ENCODE results near the gene SMC4.

The SMC4 gene

DNA sequence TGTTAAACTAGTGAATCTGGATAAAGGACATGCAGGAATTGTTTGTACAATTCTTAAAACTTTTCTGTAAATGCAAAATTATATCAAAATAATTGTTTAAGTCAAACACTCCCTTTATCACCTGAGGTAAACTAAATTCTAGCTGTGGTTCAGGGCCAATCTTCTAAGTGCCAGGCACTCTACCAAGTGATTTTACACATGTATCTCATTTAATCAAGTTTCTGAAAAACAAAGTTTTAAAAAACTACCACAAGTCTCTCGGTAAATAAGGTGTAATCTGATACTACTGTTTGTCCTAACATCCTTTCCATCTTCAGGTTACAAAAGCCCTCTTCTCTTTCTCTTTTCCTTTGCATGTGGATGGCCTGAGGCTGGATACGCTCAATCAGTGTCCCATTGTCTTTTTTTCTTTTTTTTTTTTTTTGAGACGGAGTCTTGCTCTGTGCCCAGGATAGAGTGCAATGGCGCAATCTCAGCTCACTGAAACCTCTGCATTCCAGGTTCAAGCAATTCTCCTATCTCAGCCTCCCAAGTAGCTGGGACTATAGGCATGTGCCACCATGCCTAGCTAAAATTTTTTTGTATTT lies 19.7 kb upstream of the SMC4 start:
- Histone ChIP-seq H3K4me1 (ENCODE audit: insufficient read depth, low read length) (peaks cover 7% of the 10 kb centered on the region; the same call in 1 of the 2 replicates), H3K9ac (ENCODE audit: low read depth, low read length) (no peak overlapping the region), H3K9me3 (ENCODE audit: control insufficient read depth, insufficient read depth, low read length) (no peaks in the 10 kb centered on the region), H3K36me3 (ENCODE audit: insufficient read depth, low read length) (no peaks in the 10 kb centered on the region)

- Histone ChIP-seq H3K9ac (ENCODE audit: low read depth, low read length) (no peak overlapping the region), H3K9me3 (ENCODE audit: control insufficient read depth, insufficient read depth, low read length) (no peaks in the 10 kb centered on the region), H3K36me3 (ENCODE audit: insufficient read depth, low read length) (no peaks in the 10 kb centered on the region), H3K4me1 (ENCODE audit: insufficient read depth, low read length) (peaks cover 12% of the 10 kb centered on the region; the same call in 1 of the 2 replicates)
Measured at GRCh38 chr3:160381470-160381869, 18.0 kb upstream of the SMC4 start.

- Histone ChIP-seq H3K4me1 (ENCODE audit: insufficient read depth, low read length) (peaks cover 12% of the 10 kb centered on the region; the same call in 1 of the 2 replicates), H3K36me3 (ENCODE audit: insufficient read depth, low read length) (no peaks in the 10 kb centered on the region), H3K9ac (ENCODE audit: low read depth, low read length) (no peak overlapping the region), H3K9me3 (ENCODE audit: control insufficient read depth, insufficient read depth, low read length) (no peaks in the 10 kb centered on the region)
Measured at GRCh38 chr3:160384639-160385318, 14.7 kb upstream of the SMC4 start.

- H3K4me1 ChIP-seq (ENCODE audit: insufficient read depth, low read length), result no peaks in the 10 kb centered on the region
- no peaks in the 10 kb centered on the region for H3K36me3 ChIP-seq (ENCODE audit: insufficient read depth, low read length)
- H3K9ac ChIP-seq (ENCODE audit: low read depth, low read length), result no peak overlapping the region
- H3K9me3 ChIP-seq (ENCODE audit: control insufficient read depth, insufficient read depth, low read length), result no peaks in the 10 kb centered on the region
Measured at GRCh38 chr3:160390565-160391138, 8.8 kb upstream of the SMC4 start.

DNA sequence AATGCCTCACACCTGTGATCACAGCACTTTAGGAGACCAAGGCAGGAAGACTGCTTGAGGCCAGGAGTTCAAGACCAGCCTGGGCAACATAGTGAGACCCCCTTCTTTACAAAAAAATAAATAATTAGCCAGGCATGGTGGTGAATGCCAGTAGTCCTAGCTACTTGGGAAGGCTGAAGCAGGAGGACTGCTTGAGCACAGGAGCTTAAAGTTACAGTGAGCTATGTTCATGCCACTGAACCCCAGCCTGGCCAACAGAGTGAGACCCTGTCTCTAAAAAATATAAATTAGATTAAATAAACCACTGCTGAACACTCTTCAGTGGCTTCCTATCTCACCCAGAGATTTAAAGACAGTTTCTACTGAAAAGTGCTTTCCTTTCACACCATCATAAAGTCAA lies 6.7 kb upstream of the SMC4 start:
- no peak overlapping the region for H3K9ac ChIP-seq (ENCODE audit: low read depth, low read length)
- no peaks in the 10 kb centered on the region for H3K9me3 ChIP-seq (ENCODE audit: control insufficient read depth, insufficient read depth, low read length)
- H3K4me1 ChIP-seq (ENCODE audit: insufficient read depth, low read length), result no peaks in the 10 kb centered on the region
- H3K36me3 ChIP-seq (ENCODE audit: insufficient read depth, low read length), result no peaks in the 10 kb centered on the region

GRCh38 chr3:160393346-160394008 lies 6.0 kb upstream of the SMC4 start:
- H3K36me3 ChIP-seq (ENCODE audit: insufficient read depth, low read length), result no peaks in the 10 kb centered on the region
- no peak overlapping the region for H3K9ac ChIP-seq (ENCODE audit: low read depth, low read length)
- H3K9me3 ChIP-seq (ENCODE audit: control insufficient read depth, insufficient read depth, low read length), result no peaks in the 10 kb centered on the region
- H3K4me1 ChIP-seq (ENCODE audit: insufficient read depth, low read length), result no peaks in the 10 kb centered on the region

- Histone ChIP-seq H3K4me1 (ENCODE audit: insufficient read depth, low read length) (no peaks in the 10 kb centered on the region), H3K9ac (ENCODE audit: low read depth, low read length) (no peak overlapping the region), H3K9me3 (ENCODE audit: control insufficient read depth, insufficient read depth, low read length) (no peaks in the 10 kb centered on the region), H3K36me3 (ENCODE audit: insufficient read depth, low read length) (no peaks in the 10 kb centered on the region)
Measured at GRCh38 chr3:160394009-160394392, 5.4 kb upstream of the SMC4 start.

GRCh38 chr3:160395297-160395696 lies 4.2 kb upstream of the SMC4 start:
- Histone ChIP-seq H3K4me1 (ENCODE audit: insufficient read depth, low read length) (no peaks in the 10 kb centered on the region), H3K9ac (ENCODE audit: low read depth, low read length) (no peak overlapping the region), H3K36me3 (ENCODE audit: insufficient read depth, low read length) (no peaks in the 10 kb centered on the region), H3K9me3 (ENCODE audit: control insufficient read depth, insufficient read depth, low read length) (no peaks in the 10 kb centered on the region)

- Histone ChIP-seq H3K4me1 (ENCODE audit: insufficient read depth, low read length) (no peaks in the 10 kb centered on the region), H3K9ac (ENCODE audit: low read depth, low read length) (peak overlapping the region; percentile 97), H3K36me3 (ENCODE audit: insufficient read depth, low read length) (no peaks in the 10 kb centered on the region), H3K9me3 (ENCODE audit: control insufficient read depth, insufficient read depth, low read length) (no peaks in the 10 kb centered on the region)
Measured at GRCh38 chr3:160398820-160399124, 678 bp upstream of the SMC4 start.

- no peaks in the 10 kb centered on the region; the same call in 1 of the 2 replicates for H3K36me3 ChIP-seq (ENCODE audit: insufficient read depth, low read length)
- no peaks in the 10 kb centered on the region for H3K4me1 ChIP-seq (ENCODE audit: insufficient read depth, low read length)
- H3K9me3 ChIP-seq (ENCODE audit: control insufficient read depth, insufficient read depth, low read length), result no peaks in the 10 kb centered on the region
- peak overlapping the region; percentile 97 for H3K9ac ChIP-seq (ENCODE audit: low read depth, low read length)
Measured at GRCh38 chr3:160400030-160400701, 716 bp downstream of the SMC4 start.

DNA sequence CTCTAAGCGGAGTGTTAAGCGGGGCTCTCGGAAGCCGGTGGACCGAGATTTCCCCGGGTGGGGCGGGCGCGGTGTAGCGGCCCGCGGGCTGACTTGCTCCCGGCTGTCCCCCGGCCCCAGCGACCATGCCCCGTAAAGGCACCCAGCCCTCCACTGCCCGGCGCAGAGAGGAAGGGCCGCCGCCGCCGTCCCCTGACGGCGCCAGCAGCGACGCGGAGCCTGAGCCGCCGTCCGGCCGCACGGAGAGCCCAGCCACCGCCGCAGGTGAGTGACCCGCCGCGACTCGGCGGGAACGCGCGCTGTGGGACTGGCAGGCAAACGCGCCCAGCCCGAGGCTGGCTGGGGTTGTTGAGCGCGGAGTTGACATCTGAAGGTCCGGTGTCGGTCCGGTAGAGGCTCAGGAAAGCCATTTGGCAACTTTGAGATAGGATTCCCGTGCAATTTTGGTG lies 1.3 kb downstream of the SMC4 start:
- Histone ChIP-seq H3K9me3 (ENCODE audit: control insufficient read depth, insufficient read depth, low read length) (no peaks in the 10 kb centered on the region), H3K36me3 (ENCODE audit: insufficient read depth, low read length) (no peaks in the 10 kb centered on the region; the same call in 1 of the 2 replicates), H3K4me1 (ENCODE audit: insufficient read depth, low read length) (no peaks in the 10 kb centered on the region), H3K9ac (ENCODE audit: low read depth, low read length) (peak overlapping the region; percentile 97)

DNA sequence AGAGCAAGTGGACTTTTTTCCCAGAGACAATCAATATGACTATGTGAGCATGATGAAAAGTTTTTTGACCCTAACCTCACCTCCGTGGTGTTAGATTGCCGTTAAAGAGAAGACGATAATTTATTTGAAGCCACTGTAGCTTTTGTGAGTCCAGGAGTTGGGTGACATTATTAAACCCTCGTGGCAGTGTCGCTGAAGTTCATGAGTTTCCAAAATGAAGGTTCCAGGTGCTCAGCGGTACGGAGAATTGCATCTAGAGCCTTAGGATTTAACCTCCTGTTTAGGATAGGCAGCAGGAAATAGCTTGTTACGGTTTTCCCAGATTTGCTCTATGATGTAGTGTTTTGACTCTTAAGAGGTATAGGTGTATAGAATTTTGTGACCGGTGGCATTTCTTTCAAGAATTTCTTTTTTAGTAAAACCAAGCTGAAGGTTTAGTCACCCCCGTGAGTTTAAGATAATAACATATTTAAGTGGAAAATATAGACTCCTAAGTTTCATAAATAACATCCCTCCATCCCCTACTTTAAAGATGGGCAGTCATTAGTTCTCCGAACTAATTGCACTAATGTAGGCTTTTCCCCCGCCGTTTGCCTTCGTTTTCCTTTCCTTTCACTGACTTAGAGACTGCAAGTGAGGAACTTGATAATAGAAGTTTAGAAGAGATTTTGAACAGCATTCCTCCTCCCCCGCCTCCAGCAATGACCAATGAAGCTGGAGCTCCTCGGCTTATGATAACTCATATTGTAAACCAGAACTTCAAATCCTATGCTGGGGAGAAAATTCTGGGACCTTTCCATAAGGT lies 2.0 kb downstream of the SMC4 start:
- Histone ChIP-seq H3K4me1 (ENCODE audit: insufficient read depth, low read length) (no peaks in the 10 kb centered on the region), H3K36me3 (ENCODE audit: insufficient read depth, low read length) (no peaks in the 10 kb centered on the region; the same call in 1 of the 2 replicates), H3K9me3 (ENCODE audit: control insufficient read depth, insufficient read depth, low read length) (no peaks in the 10 kb centered on the region), H3K9ac (ENCODE audit: low read depth, low read length) (peak overlapping the region; percentile 97)

DNA sequence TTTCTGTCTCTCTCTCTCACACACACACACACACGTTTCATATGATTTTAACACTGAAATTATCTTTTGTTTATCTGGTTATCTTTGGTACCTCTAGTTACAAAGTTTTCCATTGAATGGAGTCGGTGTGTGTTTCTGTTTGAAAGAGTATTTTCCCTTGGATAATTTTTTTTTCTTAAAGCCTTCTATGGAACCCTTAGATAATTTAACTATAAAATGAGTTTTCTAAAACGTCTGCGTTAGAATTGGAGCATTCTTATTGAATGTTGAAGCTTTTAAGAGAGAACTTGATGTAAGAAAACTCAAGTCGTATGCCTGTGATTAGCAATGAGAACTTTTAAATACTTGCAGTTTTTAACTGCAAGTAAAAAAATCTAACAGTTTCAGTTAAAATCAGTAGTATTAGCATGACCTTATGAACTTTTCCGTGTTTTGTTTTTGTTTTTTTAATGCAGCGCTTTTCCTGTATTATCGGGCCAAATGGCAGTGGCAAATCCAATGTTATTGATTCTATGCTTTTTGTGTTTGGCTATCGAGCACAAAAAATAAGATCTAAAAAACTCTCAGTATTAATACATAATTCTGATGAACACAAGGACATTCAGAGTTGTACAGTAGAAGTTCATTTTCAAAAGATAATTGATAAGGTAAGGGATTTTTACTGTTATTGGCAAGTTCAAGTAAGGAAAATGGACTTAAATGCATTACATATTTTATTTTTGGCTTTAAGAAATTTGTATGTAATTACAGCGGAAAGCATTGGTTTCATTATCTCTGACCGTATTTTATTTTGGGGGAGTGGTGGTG lies 3.0 kb downstream of the SMC4 start:
- no peaks in the 10 kb centered on the region for H3K4me1 ChIP-seq (ENCODE audit: insufficient read depth, low read length)
- H3K9me3 ChIP-seq (ENCODE audit: control insufficient read depth, insufficient read depth, low read length), result no peaks in the 10 kb centered on the region
- peak overlapping the region; percentile 26; the same call in 1 of the 2 replicates for H3K9ac ChIP-seq (ENCODE audit: low read depth, low read length)
- no peaks in the 10 kb centered on the region; the same call in 1 of the 2 replicates for H3K36me3 ChIP-seq (ENCODE audit: insufficient read depth, low read length)
